Lower lobe of right lung (tissue), 2 donors: ENCODE measurements around the gene SORT1. TPM values are rescaled to one million over a fixed set of nuclear protein-coding genes. Genes with fewer than 3 reads are reported as not detected.

ENCODE experiments used
- ATAC-seq, 2 donors: fragments of 200-7000 bp; cut with Tn5 transposase; one replicate each; pipeline ENCODE4 v1.9.1; 2020 to 2022; ENCODE audit warnings: mild to moderate bottlenecking in 2 of 2, moderate library complexity in 2 of 2
- DNase-seq: peaks from one replicate; pipeline ENCODE4 v3.0.0-alpha.2; 2020
- H3K27ac ChIP-seq: fragments of 200-600 bp; one replicate; pipeline ENCODE4 v1.8.0; 2022
- H3K27me3 ChIP-seq: fragments of 200-600 bp; one replicate; pipeline ENCODE4 v1.8.0; 2022; ENCODE audit warnings: low read depth
- H3K36me3 ChIP-seq: fragments of 200-600 bp; one replicate; pipeline ENCODE4 v1.8.0; 2022; ENCODE audit warnings: mild to moderate bottlenecking
- H3K4me1 ChIP-seq: fragments of 200-600 bp; one replicate; pipeline ENCODE4 v1.8.0; 2022
- H3K4me3 ChIP-seq: fragments of 200-600 bp; one replicate; pipeline ENCODE4 v1.8.0; 2022; ENCODE audit warnings: mild to moderate bottlenecking
- H3K9me3 ChIP-seq: fragments of 200-600 bp; one replicate; pipeline ENCODE4 v1.8.0; 2022
- CTCF ChIP-seq: fragments of 200-600 bp; IDR thresholded peaks from one replicate; pipeline ENCODE4 v1.8.0; 2022; ENCODE audit warnings: antibody characterized with exemption, mild to moderate bottlenecking
- intact Hi-C: fragments of 100-400 bp; cut with DNase I; formaldehyde crosslinking; loops from one replicate; pipeline ENCODE4 v1.11.0; 2022
- total RNA-seq: library from RNA; stranded (reverse); fragmentation: NEBNext Ultra II Directional; extraction: Animal tissue kit (Norgen Biotek cat#: 25700); gene quantifications from one replicate; pipeline ENCODE4 v1.2.1, GENCODE V29; 2021
- donor health status: DM: no; HTN: yes; CAD: no; lungs with severe emphysema.

SORT1 gene
- total RNA-seq, 1 donor from 2014 or later: 178 TPM

DNA sequence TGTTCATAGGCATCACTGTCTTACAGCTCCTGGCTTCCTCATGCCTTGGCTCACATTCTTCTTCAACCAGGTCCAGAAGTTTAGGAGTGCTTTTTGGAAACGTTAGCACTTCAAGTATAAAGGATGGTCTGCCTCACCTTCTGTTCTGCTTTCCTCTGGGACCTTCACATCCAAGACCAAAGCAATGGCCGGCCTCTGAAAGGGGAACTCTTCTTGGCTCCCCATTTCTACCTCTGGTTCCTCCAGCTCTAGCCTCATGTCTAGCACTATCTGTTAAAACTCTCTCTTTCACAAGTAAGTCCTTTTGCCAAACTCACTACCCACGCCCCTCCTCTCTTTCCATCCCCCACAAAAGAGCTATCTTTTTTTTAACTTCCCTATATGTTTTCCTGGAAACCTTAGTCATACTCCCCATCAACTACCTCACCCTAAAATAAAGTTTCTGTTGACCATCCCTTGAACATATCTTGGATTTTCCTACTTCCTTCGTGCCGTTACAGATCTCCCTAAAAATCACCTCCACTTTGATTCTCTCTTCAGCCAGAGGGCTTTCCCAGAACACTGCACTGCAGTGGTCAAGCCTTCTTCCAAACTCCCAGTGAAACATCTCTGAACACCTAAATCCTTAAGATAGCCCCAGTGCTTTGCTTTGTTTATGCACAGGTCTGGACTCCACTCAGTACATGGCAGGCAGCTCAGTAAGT is 7.9 kb downstream of the SORT1 start:
- H3K4me1 ChIP-seq: peaks cover 86% of the 10 kb centered on the region
- H3K4me3 ChIP-seq: no peak overlapping the region
- intact Hi-C loops: no loop called here
- peak overlapping the region; percentile 50 for H3K27ac ChIP-seq
- DNase-seq (no peak), ATAC-seq (peak; percentile 6 to 42)
- H3K27me3 ChIP-seq: no peaks in the 10 kb centered on the region
- TF ChIP-seq CTCF: no peak
- H3K9me3 ChIP-seq: no peaks in the 10 kb centered on the region
- H3K36me3 ChIP-seq: no peaks in the 10 kb centered on the region

GRCh38 chr1:109388884-109389637 is 8.7 kb downstream of the SORT1 start:
- no peaks in the 10 kb centered on the region for H3K27me3 ChIP-seq
- DNase-seq (no peak), ATAC-seq (no peak)
- intact Hi-C loops: no loop called here
- H3K36me3 ChIP-seq: no peaks in the 10 kb centered on the region
- no peaks in the 10 kb centered on the region for H3K9me3 ChIP-seq
- no peak for TF ChIP-seq CTCF
- H3K4me1 ChIP-seq: peaks cover 79% of the 10 kb centered on the region
- peak overlapping the region; percentile 50 for H3K27ac ChIP-seq
- no peak overlapping the region for H3K4me3 ChIP-seq

GRCh38 chr1:109388208-109388711 is 9.5 kb downstream of the SORT1 start:
- ATAC-seq (no peak), DNase-seq (no peak)
- intact Hi-C loops: no loop called here
- Histone ChIP-seq H3K27ac (no peak overlapping the region), H3K4me3 (no peak overlapping the region), H3K27me3 (no peaks in the 10 kb centered on the region), H3K36me3 (no peaks in the 10 kb centered on the region), H3K4me1 (peaks cover 72% of the 10 kb centered on the region), H3K9me3 (no peaks in the 10 kb centered on the region)
- no peak for TF ChIP-seq CTCF

GRCh38 chr1:109386054-109386717 is 11.5 kb downstream of the SORT1 start:
- no peak overlapping the region for H3K27ac ChIP-seq

More at GRCh38 chr1:109386054-109386717, 11.5 kb downstream of the SORT1 start:
- Histone ChIP-seq H3K36me3 (no peaks in the 10 kb centered on the region), H3K4me3 (no peak overlapping the region), H3K9me3 (no peaks in the 10 kb centered on the region), H3K4me1 (peaks cover 69% of the 10 kb centered on the region), H3K27me3 (no peaks in the 10 kb centered on the region)
- DNase-seq (no peak), ATAC-seq (no peak)
- TF ChIP-seq CTCF: no peak
- intact Hi-C loops: no loop called here
